Skeletal muscle cell (primary cell): Measurements from ENCODE around the gene ADTRP.

ENCODE experiments used
- DNase-seq: peaks from one replicate; pipeline ENCODE4 v3.0.0-alpha.2; 2010; ENCODE audit warnings: low read depth
- H3K4me3 ChIP-seq: 2 replicates; pipeline ENCODE4 v1.5.1; 2011; ENCODE audit warnings: low read depth, mild to moderate bottlenecking, control low read depth, low read length, moderate library complexity

ADTRP gene

GRCh38 chr6:11778648-11779328 lies at the start of gene ADTRP:
ADTRP (minus strand) TSS chr6:11778803; CDS start chr6:11778759, 44 bp downstream.
- DNase-seq, result no peak
- no peak within 1 kb of the TSS for H3K4me3 ChIP-seq

- DNase-seq, result no peak
Observed at GRCh38 chr6:11826779-11827178, 48.2 kb upstream of the ADTRP start.

GRCh38 chr6:11824986-11825385 lies 46.4 kb upstream of the ADTRP start:
- no peak for DNase-seq
- H3K4me3 ChIP-seq, result no peak overlapping the region

More at GRCh38 chr6:11826779-11827178, 48.2 kb upstream of the ADTRP start:
- H3K4me3 ChIP-seq, result no peak overlapping the region

- H3K4me3 ChIP-seq, result no peak overlapping the region
Observed at GRCh38 chr6:11822346-11822745, 43.7 kb upstream of the ADTRP start.

GRCh38 chr6:11821781-11822180 lies 43.2 kb upstream of the ADTRP start:
- DNase-seq, result no peak
- no peak overlapping the region for H3K4me3 ChIP-seq

More at GRCh38 chr6:11822346-11822745, 43.7 kb upstream of the ADTRP start:
- DNase-seq, result no peak

GRCh38 chr6:11820821-11821220 lies 42.2 kb upstream of the ADTRP start:
- H3K4me3 ChIP-seq, result no peak overlapping the region
- no peak for DNase-seq

GRCh38 chr6:11819486-11819885 lies 40.9 kb upstream of the ADTRP start:
- H3K4me3 ChIP-seq, result no peak overlapping the region
- no peak for DNase-seq

GRCh38 chr6:11815231-11815630 lies 36.6 kb upstream of the ADTRP start:
- H3K4me3 ChIP-seq, result no peak overlapping the region
- peak; percentile 33 for DNase-seq

- H3K4me3 ChIP-seq, result no peak overlapping the region
- no peak for DNase-seq
Observed at GRCh38 chr6:11814819-11815218, 36.2 kb upstream of the ADTRP start.

GRCh38 chr6:11814106-11814505 lies 35.5 kb upstream of the ADTRP start:
- H3K4me3 ChIP-seq, result no peak overlapping the region
- no peak for DNase-seq

GRCh38 chr6:11813606-11814005 lies 35.0 kb upstream of the ADTRP start:
- no peak overlapping the region for H3K4me3 ChIP-seq
- DNase-seq, result no peak

- no peak for DNase-seq
- no peak overlapping the region for H3K4me3 ChIP-seq
Observed at GRCh38 chr6:11812951-11813350, 34.3 kb upstream of the ADTRP start.

GRCh38 chr6:11812439-11812838 lies 33.8 kb upstream of the ADTRP start:
- no peak for DNase-seq
- H3K4me3 ChIP-seq, result no peak overlapping the region

- DNase-seq, result no peak
- no peak overlapping the region for H3K4me3 ChIP-seq
Observed at GRCh38 chr6:11811644-11812264, 33.2 kb upstream of the ADTRP start.

- no peak overlapping the region for H3K4me3 ChIP-seq
- DNase-seq, result no peak
Observed at GRCh38 chr6:11810854-11811643, 32.4 kb upstream of the ADTRP start.

GRCh38 chr6:11810039-11810541 lies 31.5 kb upstream of the ADTRP start:
- DNase-seq, result peak; percentile 83
- no peak overlapping the region for H3K4me3 ChIP-seq

- no peak for DNase-seq
- H3K4me3 ChIP-seq, result no peak overlapping the region
Observed at GRCh38 chr6:11808054-11808453, 29.5 kb upstream of the ADTRP start.

GRCh38 chr6:11806561-11807317 lies 28.1 kb upstream of the ADTRP start:
- no peak overlapping the region for H3K4me3 ChIP-seq
- no peak for DNase-seq

- DNase-seq, result no peak
- H3K4me3 ChIP-seq, result no peak overlapping the region
Observed at GRCh38 chr6:11805259-11806053, 26.9 kb upstream of the ADTRP start.
